ENCODE data around the gene DRD1.
"Not testable (repeated sequence)": the region's sequence is repeated elsewhere in the genome, so short reads cannot be mapped to it uniquely, and the experiment has no call there.

Gene DRD1

GRCh38 chr5:175448276-175448675 lies 4.3 kb upstream of the DRD1 start:
- no peak overlapping the region for H3K4me3 ChIP-seq (ENCODE audit: low read length)
- TF ChIP-seq, protein P1, sequence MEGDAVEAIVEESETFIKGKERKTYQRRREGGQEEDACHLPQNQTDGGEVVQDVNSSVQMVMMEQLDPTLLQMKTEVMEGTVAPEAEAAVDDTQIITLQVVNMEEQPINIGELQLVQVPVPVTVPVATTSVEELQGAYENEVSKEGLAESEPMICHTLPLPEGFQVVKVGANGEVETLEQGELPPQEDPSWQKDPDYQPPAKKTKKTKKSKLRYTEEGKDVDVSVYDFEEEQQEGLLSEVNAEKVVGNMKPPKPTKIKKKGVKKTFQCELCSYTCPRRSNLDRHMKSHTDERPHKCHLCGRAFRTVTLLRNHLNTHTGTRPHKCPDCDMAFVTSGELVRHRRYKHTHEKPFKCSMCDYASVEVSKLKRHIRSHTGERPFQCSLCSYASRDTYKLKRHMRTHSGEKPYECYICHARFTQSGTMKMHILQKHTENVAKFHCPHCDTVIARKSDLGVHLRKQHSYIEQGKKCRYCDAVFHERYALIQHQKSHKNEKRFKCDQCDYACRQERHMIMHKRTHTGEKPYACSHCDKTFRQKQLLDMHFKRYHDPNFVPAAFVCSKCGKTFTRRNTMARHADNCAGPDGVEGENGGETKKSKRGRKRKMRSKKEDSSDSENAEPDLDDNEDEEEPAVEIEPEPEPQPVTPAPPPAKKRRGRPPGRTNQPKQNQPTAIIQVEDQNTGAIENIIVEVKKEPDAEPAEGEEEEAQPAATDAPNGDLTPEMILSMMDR (conservative IDR thresholded peaks at IDR 0.05; ENCODE audit: low read length): no peak
- no peak for DNase-seq (ENCODE audit: low read depth)

DNA sequence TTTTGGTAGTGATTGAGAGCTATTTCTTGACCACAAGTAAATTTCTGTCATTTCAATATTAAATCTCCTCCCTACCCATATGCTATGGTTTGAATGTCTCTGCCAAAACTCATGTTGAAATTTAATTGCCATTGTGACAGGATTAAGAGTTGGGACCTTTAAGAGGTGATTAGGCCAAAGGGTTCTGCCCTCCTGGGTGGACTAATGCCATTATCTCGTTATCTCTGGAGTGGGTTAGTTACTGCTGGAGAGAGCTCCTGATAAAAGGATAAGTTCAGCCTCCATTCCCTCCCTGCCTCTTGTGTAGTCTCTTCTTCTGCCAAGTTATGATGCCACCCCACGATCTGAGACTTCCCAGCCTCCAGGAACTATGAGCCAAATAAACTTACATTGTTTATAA lies 3.6 kb upstream of the DRD1 start:
- TF ChIP-seq, protein P1 (conservative IDR thresholded peaks at IDR 0.05; ENCODE audit: low read length): no peak
- H3K4me3 ChIP-seq (ENCODE audit: low read length): no peak overlapping the region
- no peak for DNase-seq (ENCODE audit: low read depth)

GRCh38 chr5:175446378-175446777 lies 2.4 kb upstream of the DRD1 start:
- not testable (repeated sequence) for DNase-seq (ENCODE audit: low read depth)

GRCh38 chr5:175444905-175445456 lies 999 bp upstream of the DRD1 start:
- no peak overlapping the region for H3K4me3 ChIP-seq (ENCODE audit: low read length)
- TF ChIP-seq, protein P1 (conservative IDR thresholded peaks at IDR 0.05; ENCODE audit: low read length): no peak
- no peak for DNase-seq (ENCODE audit: low read depth)

More at GRCh38 chr5:175446378-175446777, 2.4 kb upstream of the DRD1 start:
- H3K4me3 ChIP-seq (ENCODE audit: low read length): not testable (repeated sequence)

- no peak overlapping the region for H3K4me3 ChIP-seq (ENCODE audit: low read length)
Observed at GRCh38 chr5:175443514-175444059, 395 bp downstream of the DRD1 start.

DNA sequence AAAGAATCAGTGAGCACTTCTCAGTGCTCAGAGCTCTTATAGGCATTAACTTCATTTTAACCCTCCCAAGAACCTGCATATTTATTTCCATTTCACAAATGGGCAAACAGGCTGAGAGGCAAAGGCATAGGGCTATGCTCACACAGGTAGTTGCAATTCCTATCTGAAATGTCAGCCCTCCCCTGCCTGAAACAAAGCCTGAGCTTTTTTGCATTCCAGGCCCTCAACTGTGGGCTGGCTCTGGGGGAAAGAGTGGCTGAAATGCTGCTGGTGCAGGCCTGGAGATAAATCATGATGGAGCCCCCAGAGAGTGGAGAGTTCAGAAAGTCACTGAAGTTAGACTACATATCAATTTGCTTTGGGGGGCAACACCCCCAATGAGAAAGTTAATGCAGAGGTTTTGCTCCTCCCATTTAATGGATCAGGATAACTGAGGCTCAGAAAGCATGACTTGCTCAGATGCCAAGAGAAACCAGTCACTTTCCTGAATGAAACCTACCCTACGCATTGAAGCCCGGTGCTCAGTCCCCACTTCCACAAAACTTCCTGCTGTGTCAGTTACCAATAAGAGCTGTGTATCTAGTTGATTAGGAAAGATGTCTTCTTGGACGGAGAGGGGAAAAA lies 5.6 kb downstream of the DRD1 start:
- no peak for DNase-seq (ENCODE audit: low read depth)
- H3K4me3 ChIP-seq (ENCODE audit: low read length): no peak overlapping the region
- TF ChIP-seq, protein P1 (conservative IDR thresholded peaks at IDR 0.05; ENCODE audit: low read length): no peak

More at GRCh38 chr5:175443514-175444059, 395 bp downstream of the DRD1 start:
- TF ChIP-seq, protein P1 (conservative IDR thresholded peaks at IDR 0.05; ENCODE audit: low read length): no peak
- no peak for DNase-seq (ENCODE audit: low read depth)

DNA sequence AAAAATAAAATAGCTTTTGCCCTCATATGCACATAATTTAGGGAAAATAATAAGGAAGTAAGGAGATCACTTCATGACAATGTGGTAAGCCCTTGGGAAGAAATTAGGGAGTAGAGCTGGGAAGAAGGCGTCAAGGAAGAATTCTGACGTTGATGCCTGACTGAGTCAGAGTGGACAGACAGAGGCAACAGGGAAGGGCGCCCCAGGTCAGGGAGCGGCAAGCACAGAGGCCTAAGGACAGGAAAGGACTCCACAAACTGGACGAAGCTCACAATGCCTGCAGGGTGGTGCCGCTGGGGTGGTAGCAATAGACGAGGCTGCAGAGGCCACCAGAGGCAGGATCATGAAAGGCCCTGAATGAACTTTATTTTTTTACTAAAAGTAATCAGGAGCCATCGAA lies 7.6 kb downstream of the DRD1 start:
- no peak overlapping the region for H3K4me3 ChIP-seq (ENCODE audit: low read length)
- TF ChIP-seq, protein P1 (conservative IDR thresholded peaks at IDR 0.05; ENCODE audit: low read length): no peak
- DNase-seq (ENCODE audit: low read depth): no peak

Measured in AG10803 (cell line).